Neural cell (in vitro differentiated cells): ENCODE data around the gene CSTB.

ENCODE experiments used
- CTCF ChIP-seq: fragments of 450-650 bp; IDR thresholded peaks from 2 replicates; pipeline ENCODE4 v1.5.1; 2014; ENCODE audit warnings: antibody characterized with exemption, mild to moderate bottlenecking, moderate library complexity; ENCODE audit not compliant: poor library complexity, severe bottlenecking
- EP300 ChIP-seq: fragments of 450-650 bp; conservative IDR thresholded peaks from 2 replicates; pipeline ENCODE4 v1.6.1; 2014; ENCODE audit warnings: antibody characterized with exemption, mild to moderate bottlenecking, moderate library complexity; ENCODE audit not compliant: poor library complexity, severe bottlenecking
- EZH2 ChIP-seq: fragments of 200-600, 300-800 bp; shearing (Covaris generic), sonication (generic); IDR thresholded peaks from 2 replicates; pipeline ENCODE4 v1.6.1; 2014; ENCODE audit warnings: antibody characterized with exemption, low read length, borderline replicate concordance, mild to moderate bottlenecking; ENCODE audit not compliant: insufficient read depth, poor library complexity, severe bottlenecking
- POLR2AphosphoS5 ChIP-seq: IDR thresholded peaks from 2 replicates; pipeline ENCODE4 v1.6.1; 2012
- SMC3 ChIP-seq: fragments of 450-650 bp; conservative IDR thresholded peaks from 2 replicates; pipeline ENCODE4 v1.6.1; 2014; ENCODE audit warnings: antibody characterized with exemption, mild to moderate bottlenecking, moderate library complexity; ENCODE audit not compliant: poor library complexity
- TAF1 ChIP-seq: IDR thresholded peaks from 2 replicates; pipeline ENCODE4 v1.6.1; 2012; ENCODE audit warnings: low read depth

- TF ChIP-seq SMC3 (no peak), EZH2 (no peak), EP300 (no peak), CTCF (no peak), TAF1 (no peak), POLR2AphosphoS5 (no peak)
These were observed 6.5 kb upstream of the CSTB start for GRCh38 chr21:43782431-43783097.
